Uterus (tissue), 4 donors: Measurements from ENCODE around the gene CABP2. TPM values are rescaled to one million over a fixed set of nuclear protein-coding genes. Genes with fewer than 3 reads are reported as not detected.

ENCODE experiments used
- DNase-seq, 2 donors: peaks; one replicate each; pipeline ENCODE4 v3.0.0-alpha.2; 2019 to 2020
- H3K27ac ChIP-seq, 2 donors: fragments of 200-600 bp; sonication (generic); 1 replicate in 1 of 2; 2 replicates in 1 of 2; pipeline ENCODE4 v1.5.1; 2016 to 2018
- H3K27me3 ChIP-seq, 2 donors: fragments of 200-600 bp; sonication (generic); one replicate each; pipeline ENCODE4 v1.5.1; 2018 to 2019; ENCODE audit warnings: control low read depth in 1 of 2
- H3K36me3 ChIP-seq, 2 donors: fragments of 200-600 bp; sonication (generic); one replicate each; pipeline ENCODE4 v1.5.1; 2019; ENCODE audit warnings: control low read depth in 1 of 2
- H3K4me1 ChIP-seq, 2 donors: fragments of 200-600 bp; sonication (generic); one replicate each; pipeline ENCODE4 v1.5.1; 2018 to 2019; ENCODE audit warnings: control low read depth in 1 of 2
- H3K4me3 ChIP-seq, 2 donors: fragments of 200-600 bp; sonication (generic); 1 replicate in 1 of 2; 2 replicates in 1 of 2; pipeline ENCODE4 v1.5.1; 2018 to 2019; ENCODE audit warnings: mild to moderate bottlenecking in 1 of 2
- H3K9me3 ChIP-seq, 2 donors: fragments of 200-600 bp; sonication (generic); one replicate each; pipeline ENCODE4 v1.5.1; 2019; ENCODE audit warnings: control low read depth in 1 of 2
- CTCF ChIP-seq, 4 experiments: fragments of 200-600 bp in 2 of 4; fragments of 450-650 bp in 2 of 4; sonication (generic) in 2 of 4; IDR thresholded peaks; one replicate each; pipeline ENCODE4 v1.5.1; 2016 to 2019; ENCODE audit warnings: antibody characterized with exemption in 4 of 4, mild to moderate bottlenecking in 2 of 4, moderate library complexity in 1 of 4
- POLR2A ChIP-seq, 2 donors: fragments of 450-650 bp; IDR thresholded peaks; one replicate each; pipeline ENCODE4 v1.6.1; 2016; ENCODE audit warnings: antibody characterized with exemption in 2 of 2, mild to moderate bottlenecking in 1 of 2, moderate library complexity in 1 of 2
- intact Hi-C: fragments of 100-400 bp; cut with DNase I; formaldehyde crosslinking; loops from one replicate; pipeline ENCODE4 v1.15.1; 2023; ENCODE audit warnings: low total_unique reads
- total RNA-seq, 4 donors: library from RNA; depleted of rRNA in 3 of 4; stranded (reverse); fragments of >200 nt in 3 of 4; gene quantifications; one replicate each; pipeline versions ENCODE4 v1.1.0 to v1.2.4, GENCODE V29; 2014 to 2023
- donor health status: DM: yes; HTN: yes; CAD: no.

CABP2 gene
- total RNA-seq, 4 donors from 2014 or later, result not detected

GRCh38 chr11:67504005-67504949, 19.0 kb downstream of the CABP2 start:
- Histone ChIP-seq H3K4me1 (peaks cover 0 to 18% of the 10 kb centered on the region in 2 donors), H3K36me3 (no peaks in the 10 kb centered on the region), H3K27me3 (no peaks in the 10 kb centered on the region), H3K9me3 (no peaks in the 10 kb centered on the region), H3K4me3 (peak overlapping the region; percentile 35 to 51), H3K27ac (peak overlapping the region; percentile 76 to 93)
- intact Hi-C loops, result no loop called here
- TF ChIP-seq CTCF (IDR thresholded peaks at IDR 0.05) (no peak), POLR2A (IDR thresholded peaks at IDR 0.05) (no peak)
- no peak for DNase-seq

GRCh38 chr11:67503119-67504004, 19.9 kb downstream of the CABP2 start:
- H3K4me1 ChIP-seq, result peaks cover 0 to 18% of the 10 kb centered on the region in 2 donors
- H3K27ac ChIP-seq, result no peak overlapping the region
- H3K4me3 ChIP-seq, result peak overlapping the region; percentile 35 to 51
- no peaks in the 10 kb centered on the region for H3K27me3 ChIP-seq
- H3K9me3 ChIP-seq, result no peaks in the 10 kb centered on the region
- no peak for TF ChIP-seq POLR2A (IDR thresholded peaks at IDR 0.05)
- TF ChIP-seq CTCF (IDR thresholded peaks at IDR 0.05), result no peak
- DNase-seq, result no peak
- intact Hi-C loops, result no loop called here
- no peaks in the 10 kb centered on the region for H3K36me3 ChIP-seq

- Histone ChIP-seq H3K27me3 (no peaks in the 10 kb centered on the region), H3K36me3 (no peaks in the 10 kb centered on the region), H3K4me3 (no peak overlapping the region), H3K4me1 (peaks cover 0 to 18% of the 10 kb centered on the region in 2 donors), H3K9me3 (no peaks in the 10 kb centered on the region), H3K27ac (no peak overlapping the region)
- TF ChIP-seq POLR2A (IDR thresholded peaks at IDR 0.05) (no peak), CTCF (IDR thresholded peaks at IDR 0.05) (no peak)
- no peak for DNase-seq
- intact Hi-C loops, result no loop called here
Measured at GRCh38 chr11:67502328-67502979, 20.8 kb downstream of the CABP2 start.

DNA sequence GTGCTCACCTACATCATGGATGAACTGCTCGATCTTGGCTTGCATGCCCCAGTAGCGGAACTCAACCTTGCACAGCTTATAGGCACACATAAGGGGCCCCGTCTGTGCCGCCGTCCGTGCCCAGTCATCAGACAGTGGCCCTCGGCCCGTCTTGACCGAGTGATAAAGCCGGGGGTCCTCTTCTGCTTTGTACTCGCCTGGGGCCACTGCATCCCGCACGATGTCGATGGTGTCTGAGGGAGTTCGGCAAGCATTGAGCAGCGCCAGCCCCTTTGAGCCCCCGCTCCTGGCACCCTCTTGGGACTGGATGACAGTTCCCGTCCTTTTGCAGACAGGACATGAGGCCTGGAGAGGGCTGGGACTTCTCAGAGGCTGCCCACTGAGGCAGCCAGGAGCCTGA, 21.4 kb downstream of the CABP2 start:
- DNase-seq, result no peak
- no peak overlapping the region for H3K4me3 ChIP-seq
- H3K4me1 ChIP-seq, result peaks cover 0 to 18% of the 10 kb centered on the region in 2 donors
- no peaks in the 10 kb centered on the region for H3K36me3 ChIP-seq
- intact Hi-C loops, result no loop called here
- no peak overlapping the region for H3K27ac ChIP-seq
- H3K9me3 ChIP-seq, result no peaks in the 10 kb centered on the region
- H3K27me3 ChIP-seq, result no peaks in the 10 kb centered on the region
- no peak for TF ChIP-seq POLR2A (IDR thresholded peaks at IDR 0.05)
- TF ChIP-seq CTCF (IDR thresholded peaks at IDR 0.05), result no peak
